RWPE2 (cell line): ENCODE data around the gene TLCD3A.

Experiments used
- ATAC-seq: fragments of 200-7000 bp; cut with Tn5 transposase; 3 replicates; pipeline ENCODE4 v1.9.1; 2021; ENCODE audit warnings: low read depth
- DNase-seq: peaks from one replicate; pipeline ENCODE4 v3.0.0-alpha.2; 2020; ENCODE audit warnings: low spot score
- H3K27ac ChIP-seq: fragments of 450-650 bp; 2 replicates; pipeline ENCODE4 v1.5.1; 2017; ENCODE audit warnings: mild to moderate bottlenecking; ENCODE audit not compliant: poor library complexity, severe bottlenecking
- H3K27me3 ChIP-seq: fragments of 250-450 bp; sonication (Bioruptor Pico); 2 replicates; pipeline ENCODE4 v1.5.1; 2021; ENCODE audit warnings: mild to moderate bottlenecking, moderate library complexity; ENCODE audit not compliant: insufficient read depth, poor library complexity, severe bottlenecking
- H3K36me3 ChIP-seq: fragments of 250-450 bp; sonication (Bioruptor Pico); 2 replicates; pipeline ENCODE4 v1.5.1; 2020; ENCODE audit warnings: low read depth, mild to moderate bottlenecking, moderate library complexity
- H3K4me1 ChIP-seq: fragments of 250-450 bp; sonication (Bioruptor Pico); 2 replicates; pipeline ENCODE4 v1.5.1; 2021; ENCODE audit warnings: mild to moderate bottlenecking, moderate library complexity; ENCODE audit not compliant: insufficient read depth, poor library complexity, severe bottlenecking
- H3K4me3 ChIP-seq: fragments of 250-450 bp; sonication (Bioruptor Pico); 2 replicates; pipeline ENCODE4 v1.5.1; 2021; ENCODE audit warnings: mild to moderate bottlenecking, moderate library complexity; ENCODE audit not compliant: severe bottlenecking
- H3K9me3 ChIP-seq: fragments of 250-450 bp; sonication (Bioruptor Pico); 2 replicates; pipeline ENCODE4 v1.5.1; 2021; ENCODE audit warnings: mild to moderate bottlenecking, moderate library complexity; ENCODE audit not compliant: severe bottlenecking
- TF ChIP-seq, protein P1 (sequence below): fragments of 450-650 bp; IDR thresholded peaks from one replicate; pipeline ENCODE4 v1.5.1; 2017; ENCODE audit warnings: mild to moderate bottlenecking, moderate library complexity; ENCODE audit not compliant: poor library complexity, severe bottlenecking

Gene TLCD3A

GRCh38 chr17:721540-721937 is 10.9 kb upstream of the TLCD3A start:
- peak overlapping the region; percentile 32 for H3K27ac ChIP-seq
- DNase-seq: no peak

GRCh38 chr17:725084-725483 is 7.3 kb upstream of the TLCD3A start:
- Histone ChIP-seq H3K9me3 (no peaks in the 10 kb centered on the region), H3K4me3 (no peak overlapping the region), H3K27ac (no peak overlapping the region), H3K27me3 (no peaks in the 10 kb centered on the region), H3K36me3 (no peaks in the 10 kb centered on the region), H3K4me1 (peaks cover 21% of the 10 kb centered on the region)
- TF ChIP-seq, protein P1, sequence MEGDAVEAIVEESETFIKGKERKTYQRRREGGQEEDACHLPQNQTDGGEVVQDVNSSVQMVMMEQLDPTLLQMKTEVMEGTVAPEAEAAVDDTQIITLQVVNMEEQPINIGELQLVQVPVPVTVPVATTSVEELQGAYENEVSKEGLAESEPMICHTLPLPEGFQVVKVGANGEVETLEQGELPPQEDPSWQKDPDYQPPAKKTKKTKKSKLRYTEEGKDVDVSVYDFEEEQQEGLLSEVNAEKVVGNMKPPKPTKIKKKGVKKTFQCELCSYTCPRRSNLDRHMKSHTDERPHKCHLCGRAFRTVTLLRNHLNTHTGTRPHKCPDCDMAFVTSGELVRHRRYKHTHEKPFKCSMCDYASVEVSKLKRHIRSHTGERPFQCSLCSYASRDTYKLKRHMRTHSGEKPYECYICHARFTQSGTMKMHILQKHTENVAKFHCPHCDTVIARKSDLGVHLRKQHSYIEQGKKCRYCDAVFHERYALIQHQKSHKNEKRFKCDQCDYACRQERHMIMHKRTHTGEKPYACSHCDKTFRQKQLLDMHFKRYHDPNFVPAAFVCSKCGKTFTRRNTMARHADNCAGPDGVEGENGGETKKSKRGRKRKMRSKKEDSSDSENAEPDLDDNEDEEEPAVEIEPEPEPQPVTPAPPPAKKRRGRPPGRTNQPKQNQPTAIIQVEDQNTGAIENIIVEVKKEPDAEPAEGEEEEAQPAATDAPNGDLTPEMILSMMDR: no peak
- no peak for DNase-seq
- ATAC-seq: no peak

More at GRCh38 chr17:721540-721937, 10.9 kb upstream of the TLCD3A start:
- Histone ChIP-seq H3K27me3 (no peaks in the 10 kb centered on the region), H3K4me3 (no peak overlapping the region), H3K9me3 (no peaks in the 10 kb centered on the region), H3K36me3 (no peaks in the 10 kb centered on the region), H3K4me1 (peaks cover 9% of the 10 kb centered on the region)
- TF ChIP-seq, protein P1: no peak
- peak; percentile 82 for ATAC-seq

DNA sequence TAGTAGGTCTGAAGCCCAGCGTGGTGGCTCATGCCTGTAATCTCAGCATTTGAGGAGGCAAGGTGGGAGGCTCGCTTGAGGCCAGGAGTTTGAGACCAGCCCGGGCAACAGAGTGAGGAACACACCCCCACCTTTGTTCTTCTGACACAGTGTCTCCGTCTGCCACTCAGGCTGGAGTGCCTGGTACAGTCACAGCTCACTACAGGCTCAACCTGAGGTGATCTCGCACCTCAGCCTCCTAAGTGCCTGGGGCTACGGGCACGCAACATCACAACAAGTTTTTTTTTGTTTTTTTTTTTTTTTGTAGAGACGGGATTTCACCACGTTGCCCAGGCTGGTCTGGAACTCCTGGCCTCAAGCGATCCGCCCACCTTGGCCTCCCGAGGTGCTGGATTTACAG is 6.7 kb upstream of the TLCD3A start:
- Histone ChIP-seq H3K27ac (no peak overlapping the region), H3K9me3 (no peaks in the 10 kb centered on the region), H3K4me1 (peaks cover 25% of the 10 kb centered on the region), H3K4me3 (no peak overlapping the region), H3K36me3 (no peaks in the 10 kb centered on the region), H3K27me3 (no peaks in the 10 kb centered on the region)
- TF ChIP-seq, protein P1: no peak
- DNase-seq (no peak), ATAC-seq (no peak)

DNA sequence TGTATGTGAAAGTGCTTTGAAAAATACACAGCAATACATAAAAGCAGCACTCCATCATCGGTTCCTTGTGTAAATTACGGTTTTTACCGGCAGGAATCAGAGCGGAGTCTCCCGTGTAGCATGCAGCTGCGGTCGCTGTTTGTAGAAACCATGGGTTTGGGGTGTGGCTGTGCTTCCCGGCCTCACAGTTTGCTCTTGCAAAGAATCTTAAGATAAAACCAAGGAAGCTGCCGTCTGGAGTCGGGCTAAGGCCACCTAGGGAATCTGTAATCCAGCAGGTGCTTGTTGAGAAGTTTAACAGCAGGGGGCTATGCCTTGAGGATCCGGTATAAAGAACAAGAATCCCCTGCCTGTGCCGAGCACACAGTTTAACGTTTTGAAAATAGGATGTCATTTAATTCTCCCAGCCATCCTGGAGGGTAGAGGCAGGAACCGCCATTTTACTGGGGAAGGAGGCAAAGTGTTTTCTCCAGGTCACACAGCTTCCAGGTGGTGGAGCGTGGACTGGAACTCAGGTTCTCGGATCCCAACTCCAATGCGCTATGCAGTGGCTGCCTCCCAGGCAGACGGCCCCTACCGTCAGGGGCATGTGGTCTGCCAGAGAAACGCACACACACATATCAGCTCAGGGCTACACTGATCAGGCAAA is 6.0 kb upstream of the TLCD3A start:
- DNase-seq: no peak
- TF ChIP-seq, protein P1: no peak
- no peak overlapping the region for H3K4me3 ChIP-seq

GRCh38 chr17:728911-729310 is 3.5 kb upstream of the TLCD3A start:
- Histone ChIP-seq H3K9me3 (no peaks in the 10 kb centered on the region), H3K36me3 (peaks cover 4% of the 10 kb centered on the region), H3K4me3 (no peak overlapping the region), H3K4me1 (peaks cover 23% of the 10 kb centered on the region), H3K27me3 (no peaks in the 10 kb centered on the region), H3K27ac (peak overlapping the region; percentile 71)
- ATAC-seq: peak; percentile 78
- TF ChIP-seq, protein P1: no peak
- DNase-seq: peak; percentile 93

More for the DNA sequence above, 6.0 kb upstream of the TLCD3A start:
- no peaks in the 10 kb centered on the region for H3K27me3 ChIP-seq
- H3K27ac ChIP-seq: no peak overlapping the region
- H3K36me3 ChIP-seq: no peaks in the 10 kb centered on the region
- H3K4me1 ChIP-seq: peaks cover 25% of the 10 kb centered on the region
- H3K9me3 ChIP-seq: no peaks in the 10 kb centered on the region
- ATAC-seq: no peak
